Right lobe of liver (tissue), 6 donors: Measurements from ENCODE around the gene IKZF5. TPM values are rescaled to one million over a fixed set of nuclear protein-coding genes. Genes with fewer than 3 reads are reported as not detected.

Source experiments
- ATAC-seq, 4 donors: fragments of 200-7000 bp; cut with Tn5 transposase; one replicate each; pipeline ENCODE4 v1.9.1; 2020; ENCODE audit warnings: mild to moderate bottlenecking in 4 of 4, moderate library complexity in 4 of 4
- DNase-seq, 3 donors: peaks; one replicate each; pipeline ENCODE4 v3.0.0-alpha.2; 2020
- H3K27ac ChIP-seq, 3 donors: fragments of 200-600 bp; one replicate each; pipeline ENCODE4 v1.8.0; 2022
- H3K27me3 ChIP-seq, 2 donors: fragments of 200-600 bp; one replicate each; pipeline ENCODE4 v1.8.0; 2022
- H3K36me3 ChIP-seq, 4 donors: fragments of 200-600 bp; sonication (generic) in 1 of 4; one replicate each; pipeline versions ENCODE4 v1.5.1 to v1.8.0; 2017 to 2022; ENCODE audit warnings: control low read depth in 1 of 4
- H3K4me1 ChIP-seq, 4 donors: fragments of 200-600 bp; sonication (generic) in 1 of 4; one replicate each; pipeline versions ENCODE4 v1.5.1 to v1.8.0; 2017 to 2022; ENCODE audit warnings: control low read depth in 1 of 4
- H3K4me3 ChIP-seq, 3 donors: fragments of 200-600 bp; one replicate each; pipeline ENCODE4 v1.8.0; 2022
- H3K9me3 ChIP-seq, 4 donors: fragments of 200-600 bp; sonication (generic) in 1 of 4; one replicate each; pipeline versions ENCODE4 v1.5.1 to v1.8.0; 2017 to 2022; ENCODE audit warnings: control low read depth in 1 of 4
- CTCF ChIP-seq, 4 donors: fragments of 200-600 bp in 3 of 4; fragments of 450-650 bp in 1 of 4; IDR thresholded peaks; one replicate each; pipeline versions ENCODE4 v1.5.1 to v1.8.0; 2016 to 2022; ENCODE audit warnings: antibody characterized with exemption in 4 of 4, mild to moderate bottlenecking in 2 of 4
- POLR2A ChIP-seq: fragments of 450-650 bp; IDR thresholded peaks from one replicate; pipeline ENCODE4 v1.6.1; 2017; ENCODE audit warnings: antibody characterized with exemption, mild to moderate bottlenecking
- WGBS: methylation state at CpG from one replicate; pipeline ENCODE4 v1.1.6; 2018; ENCODE audit warnings: low coverage, low lambda C conversion rate; ENCODE audit not compliant: insufficient coverage; ENCODE audit errors: missing lambda C conversion rate; 5-methylcytosine and 5-hydroxymethylcytosine counted together
- intact Hi-C, 2 donors: fragments of 100-400 bp; cut with DNase I; formaldehyde crosslinking; loops; one replicate each; pipeline versions ENCODE4 v1.11.2 to v1.14.1; 2022
- total RNA-seq, 6 experiments: library from RNA; depleted of rRNA in 2 of 6; stranded (reverse); fragments of >200 nt in 2 of 6; fragmentation: NEBNext Ultra II Directional in 3 of 6; extraction: Animal tissue kit (Norgen Biotek cat#: 25700) in 3 of 6; gene quantifications; one replicate each; pipeline versions ENCODE4 v1.1.0 to v1.2.4, GENCODE V29; 2016 to 2023
- donor health status: DM: no; HTN: yes; CAD: no.
- donor health status: DM: no; HTN: no; CAD: no.
- donor health status: DM: no; HTN: no; CAD: no.
- donor health status: DM: no; HTN: yes; CAD: no.
- donor health status: DM: no; HTN: yes; CAD: no.

The IKZF5 gene
- total RNA-seq, 6 experiments from 2014 or later, result 4.1 to 15.8 (median 8.3) TPM

DNA sequence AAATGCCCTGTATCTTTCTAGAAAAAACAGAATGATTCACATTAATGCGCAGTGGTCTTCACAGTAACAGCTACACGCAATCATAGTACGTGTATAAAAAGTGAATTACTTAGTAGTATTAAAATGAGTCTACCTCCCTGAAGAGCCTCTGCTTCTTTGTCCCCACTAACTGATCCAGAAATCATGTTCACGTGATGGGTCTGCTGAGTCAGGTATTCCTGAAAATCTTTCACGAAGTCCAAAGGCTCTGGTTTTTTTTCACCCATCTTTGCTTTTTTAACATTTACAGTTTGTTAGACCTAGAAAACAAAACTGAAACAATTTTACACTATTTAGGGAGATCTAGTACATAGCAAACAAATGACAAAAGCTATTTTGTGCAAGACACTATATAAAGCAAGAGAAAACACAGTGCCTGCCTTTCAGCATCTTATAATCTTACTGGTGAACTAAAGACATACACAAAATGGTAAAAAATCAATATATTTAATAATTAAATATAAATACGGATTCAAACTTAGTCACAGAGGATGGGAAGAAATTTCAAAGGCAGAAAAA lies 10.2 kb downstream of the IKZF5 start:
- peak; percentile 18 to 67 (median 45) for ATAC-seq
- peaks cover 0 to 26% (median 6%) of the 10 kb centered on the region in 4 donors for H3K36me3 ChIP-seq
- intact Hi-C loops, result no loop called here

GRCh38 chr10:122997864-122998263 lies 10.7 kb downstream of the IKZF5 start:
- intact Hi-C loops, result no loop called here
- ATAC-seq (no peak), DNase-seq (no peak)
- Histone ChIP-seq H3K9me3 (no peaks in the 10 kb centered on the region), H3K27me3 (no peaks in the 10 kb centered on the region), H3K27ac (no peak overlapping the region), H3K36me3 (peaks cover 0 to 31% (median 6%) of the 10 kb centered on the region in 4 donors), H3K4me1 (peaks cover 0 to 24% (median 11%) of the 10 kb centered on the region in 4 donors), H3K4me3 (no peak overlapping the region)
- WGBS, result 87% methylated on average over 3 of the region's 3 CpGs
- TF ChIP-seq CTCF (IDR thresholded peaks at IDR 0.05), result no peak
- no peak for TF ChIP-seq POLR2A

More for the DNA sequence above, 10.2 kb downstream of the IKZF5 start:
- no peaks in the 10 kb centered on the region for H3K9me3 ChIP-seq
- no peak for TF ChIP-seq POLR2A
- TF ChIP-seq CTCF (IDR thresholded peaks at IDR 0.05), result no peak
- no peak overlapping the region for H3K4me3 ChIP-seq
- H3K27me3 ChIP-seq, result no peaks in the 10 kb centered on the region
- DNase-seq, result no peak
- H3K27ac ChIP-seq, result no peak overlapping the region
- 56% methylated on average over 6 of the region's 6 CpGs for WGBS
- peaks cover 0 to 24% (median 11%) of the 10 kb centered on the region in 4 donors for H3K4me1 ChIP-seq

DNA sequence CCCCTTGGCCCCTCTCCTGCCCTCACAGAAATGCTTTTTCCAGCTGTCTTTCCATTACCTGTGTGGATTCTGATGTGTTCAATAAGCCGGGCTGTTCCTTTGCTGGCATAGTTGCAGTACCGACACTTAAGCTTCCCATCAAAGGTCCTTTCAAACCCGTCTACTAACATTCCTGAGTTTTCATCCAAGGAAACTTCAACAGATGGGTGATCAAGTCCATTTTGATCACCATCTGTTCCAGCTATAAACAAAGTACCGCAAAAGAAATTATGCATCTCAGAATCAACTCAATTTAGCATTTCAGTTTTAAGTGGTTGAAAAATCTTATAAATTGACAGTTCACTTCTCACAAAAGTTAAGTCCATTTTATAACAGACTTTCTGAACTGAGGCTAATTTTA lies 12.7 kb downstream of the IKZF5 start:
- H3K4me3 ChIP-seq, result no peak overlapping the region
- 86% methylated on average over 4 of the region's 4 CpGs for WGBS
- intact Hi-C loops, result no loop called here
- no peaks in the 10 kb centered on the region for H3K9me3 ChIP-seq
- H3K27ac ChIP-seq, result no peak overlapping the region
- peaks cover 0 to 35% (median 6%) of the 10 kb centered on the region in 4 donors for H3K36me3 ChIP-seq
- DNase-seq, result no peak
- TF ChIP-seq CTCF (IDR thresholded peaks at IDR 0.05) (no peak), POLR2A (no peak)
- no peak for ATAC-seq
- H3K4me1 ChIP-seq, result peaks cover 0 to 24% (median 11%) of the 10 kb centered on the region in 4 donors
- no peaks in the 10 kb centered on the region for H3K27me3 ChIP-seq

DNA sequence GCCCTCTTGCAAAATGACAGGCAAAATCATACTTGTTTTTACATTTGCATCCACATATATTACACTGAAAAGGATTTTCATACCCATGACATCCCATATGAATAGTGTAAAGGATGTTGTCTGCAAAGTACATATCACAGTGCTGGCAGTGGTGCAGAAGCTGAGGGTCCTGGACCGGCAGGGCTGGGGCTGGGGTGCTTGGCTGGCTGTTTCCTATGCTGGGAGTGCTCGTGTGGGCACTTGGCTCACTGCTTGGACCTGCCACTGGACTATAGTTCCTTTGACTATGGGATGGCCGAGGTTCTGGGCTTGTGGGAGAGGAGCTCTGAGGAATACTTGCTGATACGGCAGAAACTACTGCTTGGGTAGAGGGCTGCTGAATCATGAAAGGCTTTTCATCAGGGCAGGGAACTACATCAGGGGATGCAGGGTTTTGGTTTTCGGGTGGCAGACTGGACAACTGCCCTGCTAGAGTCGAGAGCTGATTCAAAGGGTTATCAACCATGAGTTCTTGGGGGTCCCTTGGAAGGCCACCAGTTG lies 14.7 kb downstream of the IKZF5 start:
- intact Hi-C loops, result no loop called here
- no peaks in the 10 kb centered on the region for H3K27me3 ChIP-seq
- no peak for DNase-seq
- H3K9me3 ChIP-seq, result no peaks in the 10 kb centered on the region
- peaks cover 0 to 11% (median 5%) of the 10 kb centered on the region in 4 donors for H3K4me1 ChIP-seq
- 98% methylated on average over 6 of the region's 6 CpGs for WGBS
- no peak overlapping the region for H3K27ac ChIP-seq
- peaks cover 0 to 35% (median 6%) of the 10 kb centered on the region in 4 donors for H3K36me3 ChIP-seq
- TF ChIP-seq CTCF (IDR thresholded peaks at IDR 0.05), result no peak
- no peak for TF ChIP-seq POLR2A
- ATAC-seq, result peak in 1 of 4 donors; percentile 10
- no peak overlapping the region for H3K4me3 ChIP-seq
